ENCODE data around the gene ZNF770. TPM values are rescaled to one million over a fixed set of nuclear protein-coding genes. Genes with fewer than 3 reads are reported as not detected.
A peak's percentile ranks its signal among the peaks of the same experiment; 100 is the strongest.
"Not testable (repeated sequence)": the region's sequence is repeated elsewhere in the genome, so short reads cannot be mapped to it uniquely, and the experiment has no call there.

Gene ZNF770
- total RNA-seq, 3 donors from 2014 or later, result 52.1 to 60.3 (median 57.6) TPM

DNA sequence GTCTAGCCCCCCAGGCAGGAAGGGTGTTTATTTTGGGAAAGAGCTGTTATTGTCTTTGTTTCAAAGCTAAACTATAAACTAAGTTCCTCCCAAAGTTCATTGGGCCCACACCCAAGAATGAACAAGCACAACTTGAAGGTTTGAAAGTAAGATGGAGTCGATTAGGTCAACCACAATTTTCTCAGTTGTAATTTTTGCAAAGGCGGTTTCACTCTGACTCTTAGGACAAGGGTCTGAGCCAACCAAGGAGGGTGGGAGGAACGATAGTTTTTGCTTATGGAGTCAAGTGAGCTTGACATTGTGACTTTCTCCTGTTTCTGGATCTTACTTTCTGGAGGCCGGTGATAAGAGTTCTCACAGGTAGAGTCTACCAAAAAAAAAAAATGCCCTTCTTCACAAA lies 5.8 kb upstream of the ZNF770 start:
- ATAC-seq, result peak; percentile 82 to 87
- no peaks in the 10 kb centered on the region for H3K9me3 Mint-ChIP-seq
- no peaks in the 10 kb centered on the region for H3K36me3 Mint-ChIP-seq (ENCODE audit: insufficient read depth)
- peaks cover 13% of the 10 kb centered on the region for H3K27me3 Mint-ChIP-seq (ENCODE audit: low read depth)
- peaks cover 19% of the 10 kb centered on the region for H3K4me1 Mint-ChIP-seq (ENCODE audit: low read depth)
- peak overlapping the region; percentile 19 for H3K4me3 Mint-ChIP-seq
- DNase-seq, result no peak

DNA sequence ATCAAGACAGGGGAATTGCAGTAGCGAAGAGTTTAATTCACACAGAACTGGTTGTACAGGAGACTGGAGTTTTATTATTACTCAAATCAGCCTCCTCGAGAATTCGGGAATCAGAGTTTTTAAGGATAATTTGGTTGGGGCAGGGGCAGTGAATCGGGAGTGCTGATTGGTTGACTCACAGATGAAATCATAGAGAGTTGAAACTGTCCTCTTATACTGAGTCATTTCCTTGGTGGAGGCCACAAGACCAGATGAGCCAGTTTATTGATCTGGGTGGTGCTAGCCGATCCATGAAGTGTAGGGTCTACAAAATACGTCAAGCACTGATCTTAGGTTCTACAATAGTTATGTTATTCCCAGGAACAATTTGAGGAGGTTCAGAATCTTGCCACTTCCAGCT lies 5.3 kb upstream of the ZNF770 start:
- ATAC-seq, result peak; percentile 41 to 46
- H3K36me3 Mint-ChIP-seq (ENCODE audit: insufficient read depth), result no peaks in the 10 kb centered on the region
- no peaks in the 10 kb centered on the region for H3K9me3 Mint-ChIP-seq
- DNase-seq, result no peak
- peak overlapping the region; percentile 19 for H3K4me3 Mint-ChIP-seq
- peaks cover 13% of the 10 kb centered on the region for H3K27me3 Mint-ChIP-seq (ENCODE audit: low read depth)
- H3K4me1 Mint-ChIP-seq (ENCODE audit: low read depth), result peaks cover 19% of the 10 kb centered on the region

DNA sequence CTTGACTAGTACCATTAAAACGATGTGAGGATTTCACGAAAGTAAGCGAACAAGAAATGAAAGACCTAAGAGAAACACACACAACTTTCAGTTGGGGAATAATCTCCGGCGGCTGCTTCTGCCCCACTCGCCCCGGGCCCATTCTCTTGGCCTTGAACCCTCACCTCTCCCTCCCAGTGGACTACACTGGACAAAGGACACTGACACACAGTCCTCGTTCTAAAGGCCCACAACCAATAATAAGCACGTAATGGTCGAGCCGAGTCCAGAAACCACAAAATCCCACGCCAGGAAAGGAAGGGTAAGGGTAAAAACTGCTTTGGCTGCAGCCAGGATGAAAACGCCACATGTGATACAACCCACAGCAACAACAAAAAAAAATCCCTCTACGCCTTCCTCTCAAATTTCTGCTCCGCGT lies 469 bp downstream of the ZNF770 start:
- Mint-ChIP-seq H3K27me3 (ENCODE audit: low read depth) (no peaks in the 10 kb centered on the region), H3K9me3 (no peaks in the 10 kb centered on the region), H3K36me3 (ENCODE audit: insufficient read depth) (peaks cover 12% of the 10 kb centered on the region), H3K4me3 (peak overlapping the region; percentile 95), H3K4me1 (ENCODE audit: low read depth) (peaks cover 29% of the 10 kb centered on the region)
- DNase-seq (no peak), ATAC-seq (no peak)

DNA sequence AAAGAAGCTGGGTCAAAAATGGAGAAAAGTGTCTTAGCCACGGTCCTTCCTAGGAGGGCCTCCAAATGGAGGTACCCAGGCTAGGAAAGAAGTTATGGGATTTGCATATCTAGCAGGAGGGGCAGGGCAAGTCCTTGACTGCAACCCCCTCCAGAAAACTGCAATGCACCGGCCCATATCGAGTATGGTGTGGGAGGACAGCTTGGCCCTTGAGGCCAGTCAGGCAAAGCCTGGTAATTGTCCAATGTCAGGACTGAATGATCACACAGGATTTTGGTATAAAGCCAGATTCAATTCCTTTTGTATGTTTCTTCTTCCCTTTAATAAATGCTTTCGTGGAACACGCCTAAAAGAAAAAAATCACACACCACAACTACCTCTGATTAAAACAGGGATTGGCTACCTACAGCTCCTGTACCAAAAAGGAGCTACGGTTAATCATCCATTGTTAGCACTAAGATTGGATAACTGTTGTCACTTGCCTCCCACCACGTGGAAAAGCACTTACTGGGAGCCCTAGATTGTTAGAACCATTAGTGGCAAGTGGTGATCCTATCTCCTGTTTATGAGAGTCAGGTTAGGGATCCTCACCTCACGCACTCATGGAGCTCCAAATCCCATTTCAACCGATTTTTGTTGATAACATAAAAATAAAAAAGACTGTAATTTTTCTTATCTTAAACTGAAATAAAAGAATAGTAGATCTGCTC lies 1.2 kb downstream of the ZNF770 start:
- ATAC-seq (no peak), DNase-seq (no peak)
- Mint-ChIP-seq H3K9me3 (no peaks in the 10 kb centered on the region), H3K4me1 (ENCODE audit: low read depth) (peaks cover 29% of the 10 kb centered on the region), H3K36me3 (ENCODE audit: insufficient read depth) (peaks cover 19% of the 10 kb centered on the region), H3K4me3 (peak overlapping the region; percentile 95), H3K27me3 (ENCODE audit: low read depth) (no peaks in the 10 kb centered on the region)

DNA sequence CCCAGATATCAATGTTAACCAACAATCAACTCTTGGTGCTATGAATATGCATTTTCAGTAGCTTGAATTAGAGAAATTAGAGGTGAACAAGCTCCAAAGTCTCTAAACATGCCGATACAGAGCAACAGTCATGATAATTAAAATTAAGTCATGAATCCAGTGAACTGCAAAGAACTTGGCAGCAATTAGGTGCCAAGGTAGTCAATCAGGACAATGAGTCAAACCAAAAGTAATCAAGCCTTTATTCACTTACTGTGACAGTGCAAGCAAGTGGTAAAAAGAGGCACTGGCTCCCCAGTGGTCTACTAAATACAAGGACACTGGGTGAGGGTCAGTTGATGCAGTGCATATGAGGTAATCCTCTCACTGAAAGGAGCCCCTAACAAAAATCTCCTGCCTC lies 1.8 kb downstream of the ZNF770 start:
- H3K27me3 Mint-ChIP-seq (ENCODE audit: low read depth), result no peaks in the 10 kb centered on the region
- peaks cover 29% of the 10 kb centered on the region for H3K4me1 Mint-ChIP-seq (ENCODE audit: low read depth)
- peaks cover 25% of the 10 kb centered on the region for H3K36me3 Mint-ChIP-seq (ENCODE audit: insufficient read depth)
- no peak for DNase-seq
- no peaks in the 10 kb centered on the region for H3K9me3 Mint-ChIP-seq
- peak overlapping the region; percentile 95 for H3K4me3 Mint-ChIP-seq
- ATAC-seq, result no peak

DNA sequence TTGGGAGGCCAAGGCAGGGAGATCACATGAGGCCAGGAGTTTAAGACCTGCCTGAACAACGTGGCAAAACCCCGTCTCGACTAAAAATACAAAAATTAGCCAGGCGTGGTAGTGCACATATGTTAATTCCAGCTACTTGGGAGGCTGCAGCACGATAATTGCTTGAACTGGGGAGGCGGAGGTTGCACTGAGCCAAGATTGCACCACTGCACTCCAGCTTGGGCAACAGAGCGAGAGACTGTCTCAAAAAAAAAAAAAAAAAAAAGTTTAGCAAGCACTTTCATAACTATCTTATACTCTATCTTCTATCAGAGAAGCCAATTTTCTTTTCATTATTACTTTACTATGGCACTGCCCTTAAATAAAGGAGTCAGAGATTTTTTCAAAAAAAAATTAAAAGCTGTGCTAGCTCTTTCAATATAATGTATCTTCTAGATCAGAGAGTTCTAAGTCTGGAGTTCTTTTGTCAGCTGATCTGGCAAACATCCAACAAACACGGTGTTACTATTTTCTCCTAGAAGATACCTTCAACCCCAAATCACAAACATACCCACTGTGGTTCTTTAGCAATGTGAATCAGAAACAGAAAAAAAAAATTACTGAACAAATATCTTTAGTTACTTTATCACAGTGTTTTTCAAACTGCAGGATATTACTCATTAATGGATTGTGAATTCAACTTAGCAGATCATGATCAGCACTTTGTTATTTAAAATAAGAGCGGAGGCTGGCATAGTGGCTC lies 3.0 kb downstream of the ZNF770 start:
- DNase-seq (no peak), ATAC-seq (no peak)
- peaks cover 29% of the 10 kb centered on the region for H3K4me1 Mint-ChIP-seq (ENCODE audit: low read depth)

DNA sequence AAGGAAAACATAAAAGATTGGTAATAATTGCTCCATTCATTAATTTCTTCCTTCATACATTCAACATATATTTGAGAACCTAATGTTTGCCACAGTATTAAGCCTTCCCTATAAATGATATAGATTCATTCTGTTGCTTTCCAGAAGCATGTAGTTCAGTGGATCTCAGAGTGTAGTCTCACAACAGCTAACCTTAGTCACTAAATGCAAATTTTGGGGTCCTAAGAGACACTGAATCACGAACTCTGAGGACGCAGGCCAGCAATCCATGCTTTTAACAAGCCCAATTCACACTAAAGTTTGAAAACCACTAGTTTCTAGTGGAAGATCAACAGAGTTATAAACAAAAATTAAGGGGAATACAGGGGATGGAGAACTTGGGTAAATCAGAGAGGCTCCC lies 11.3 kb downstream of the ZNF770 start:
- DNase-seq (no peak), ATAC-seq (no peak)
- peaks cover 13% of the 10 kb centered on the region for H3K36me3 Mint-ChIP-seq (ENCODE audit: insufficient read depth)
- H3K9me3 Mint-ChIP-seq, result no peaks in the 10 kb centered on the region
- H3K27me3 Mint-ChIP-seq (ENCODE audit: low read depth), result no peaks in the 10 kb centered on the region
- no peak overlapping the region for H3K4me3 Mint-ChIP-seq
- no peaks in the 10 kb centered on the region for H3K4me1 Mint-ChIP-seq (ENCODE audit: low read depth)

More for the DNA sequence above, 3.0 kb downstream of the ZNF770 start:
- Mint-ChIP-seq H3K9me3 (no peaks in the 10 kb centered on the region), H3K36me3 (ENCODE audit: insufficient read depth) (peaks cover 28% of the 10 kb centered on the region), H3K27me3 (ENCODE audit: low read depth) (no peaks in the 10 kb centered on the region), H3K4me3 (peak overlapping the region; percentile 71)

DNA sequence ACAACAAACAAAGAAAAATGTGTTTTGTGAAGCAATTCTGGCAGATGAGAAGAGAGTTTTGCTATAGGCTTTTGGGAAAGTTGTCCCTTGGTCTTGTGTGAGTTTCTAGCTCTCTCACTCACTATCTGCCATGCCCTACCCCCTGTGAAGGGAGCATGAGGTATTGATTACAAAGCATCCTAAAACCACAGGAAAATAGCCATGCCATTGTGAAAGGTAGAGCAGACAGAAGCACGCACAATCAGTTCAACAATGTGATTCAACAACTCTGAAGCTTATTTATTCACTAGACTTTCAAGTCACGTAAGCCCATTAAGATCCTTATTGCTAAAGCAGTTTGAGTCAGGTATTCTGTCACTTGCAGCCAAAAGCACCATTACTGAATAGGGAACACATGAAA lies 12.0 kb downstream of the ZNF770 start:
- Mint-ChIP-seq H3K36me3 (ENCODE audit: insufficient read depth) (peaks cover 7% of the 10 kb centered on the region), H3K4me3 (no peak overlapping the region), H3K27me3 (ENCODE audit: low read depth) (no peaks in the 10 kb centered on the region), H3K9me3 (no peaks in the 10 kb centered on the region), H3K4me1 (ENCODE audit: low read depth) (no peaks in the 10 kb centered on the region)
- ATAC-seq (no peak), DNase-seq (no peak)

DNA sequence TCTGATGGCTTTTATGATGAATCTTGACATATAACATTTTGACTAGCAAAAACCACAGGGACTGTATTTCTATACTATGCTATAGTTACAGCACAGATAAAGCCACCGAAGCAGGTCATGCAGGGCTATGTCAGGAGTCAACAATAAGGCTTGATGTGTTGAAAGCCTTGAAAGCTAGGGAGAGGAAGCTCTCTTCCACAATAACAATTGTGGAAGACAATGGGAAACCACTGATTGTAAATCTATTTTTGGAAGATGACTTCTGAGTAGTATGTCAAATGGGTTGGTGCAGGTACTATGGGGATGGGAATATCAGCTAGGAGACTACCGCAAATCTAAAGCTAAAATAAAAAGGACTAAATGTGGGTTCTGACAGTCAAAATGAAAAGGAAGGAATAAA lies 14.6 kb downstream of the ZNF770 start:
- Mint-ChIP-seq H3K27me3 (ENCODE audit: low read depth) (no peaks in the 10 kb centered on the region), H3K36me3 (ENCODE audit: insufficient read depth) (peaks cover 8% of the 10 kb centered on the region), H3K4me3 (no peak overlapping the region), H3K4me1 (ENCODE audit: low read depth) (peaks cover 8% of the 10 kb centered on the region), H3K9me3 (no peaks in the 10 kb centered on the region)
- ATAC-seq (no peak), DNase-seq (no peak)

DNA sequence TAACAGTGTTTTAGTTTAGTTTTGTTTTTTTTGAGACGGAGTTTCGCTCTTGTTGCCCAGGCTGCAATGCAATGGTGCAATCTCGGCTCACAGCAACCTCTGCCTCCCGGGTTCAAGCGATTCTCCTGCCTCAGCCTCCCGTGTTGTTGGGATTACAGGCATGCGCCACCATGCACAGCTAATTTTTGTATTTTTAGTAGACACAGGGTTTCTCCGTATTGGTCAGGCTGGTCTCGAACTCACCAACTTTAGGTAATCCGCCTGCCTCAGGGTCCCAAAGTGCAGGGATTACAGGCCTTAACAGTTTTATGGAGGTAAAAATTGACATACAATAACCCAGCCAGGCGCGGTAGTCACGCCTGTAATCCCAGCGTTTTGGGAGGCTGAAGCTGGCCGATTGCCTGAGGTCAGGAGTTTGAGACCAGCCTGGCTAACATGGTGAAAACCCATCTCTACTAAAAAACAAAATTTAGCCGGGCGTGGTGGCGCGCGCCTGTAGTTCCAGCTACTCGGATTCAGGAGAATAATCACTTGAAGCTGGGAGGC lies 17.9 kb downstream of the ZNF770 start:
- peak overlapping the region; percentile 100 for H3K4me3 Mint-ChIP-seq
- not testable (repeated sequence) for DNase-seq; ATAC-seq; H3K9me3 Mint-ChIP-seq; H3K27me3 Mint-ChIP-seq (ENCODE audit: low read depth)
- peaks cover 17% of the 10 kb centered on the region for H3K36me3 Mint-ChIP-seq (ENCODE audit: insufficient read depth)
- H3K4me1 Mint-ChIP-seq (ENCODE audit: low read depth), result peaks cover 34% of the 10 kb centered on the region

DNA sequence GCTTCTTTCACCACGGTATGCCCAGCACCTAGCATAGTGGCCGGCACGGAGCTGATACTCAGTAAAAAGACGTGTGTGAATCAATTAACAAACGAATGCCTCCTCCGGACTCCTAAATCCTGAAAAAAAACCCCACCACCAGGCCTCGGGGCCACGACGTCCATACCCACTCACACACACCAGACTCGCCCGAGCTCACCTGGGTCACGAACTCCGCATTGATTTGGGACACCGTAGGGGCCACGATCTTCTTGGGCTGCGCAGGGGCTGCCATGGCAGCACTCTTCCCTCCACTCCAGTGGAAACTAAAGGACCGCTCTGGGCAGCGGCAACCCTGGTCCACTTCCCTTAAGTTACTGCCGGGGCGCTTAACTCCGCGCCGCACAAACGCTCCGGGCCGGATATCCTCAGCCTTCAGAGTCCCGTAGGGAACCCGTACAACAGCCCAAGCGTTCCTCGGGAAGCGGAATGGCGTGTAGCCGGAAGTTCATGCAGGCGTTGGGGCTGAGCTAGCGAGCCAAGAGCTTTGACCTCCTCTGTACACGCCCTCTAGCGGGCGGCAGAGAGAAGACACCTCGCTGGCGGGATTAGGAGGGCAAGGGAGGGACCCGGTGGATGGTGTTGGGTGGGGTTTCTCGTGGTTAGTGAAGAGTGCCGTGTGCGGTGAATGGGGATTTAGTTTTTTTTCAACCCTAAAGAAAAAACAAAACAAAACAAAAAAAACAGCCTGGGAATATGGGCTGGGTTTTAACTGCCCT lies 18.6 kb downstream of the ZNF770 start, which contains the start of gene AQR:
Gene AQR (minus strand): TSS at position 403 of the 758 bp plus-strand sequence. CDS start 129 bp downstream, at position 274.
- H3K4me1 Mint-ChIP-seq (ENCODE audit: low read depth), result peaks cover 36% of the 10 kb centered on the region
- H3K36me3 Mint-ChIP-seq (ENCODE audit: insufficient read depth), result peaks cover 18% of the 10 kb centered on the region
- ATAC-seq, result peak; percentile 99
- H3K9me3 Mint-ChIP-seq, result no peaks in the 10 kb centered on the region
- peak; percentile 85 for DNase-seq
- H3K4me3 Mint-ChIP-seq, result peak within 1 kb of the TSS; percentile 100
- no peaks in the 10 kb centered on the region for H3K27me3 Mint-ChIP-seq (ENCODE audit: low read depth)

DNA sequence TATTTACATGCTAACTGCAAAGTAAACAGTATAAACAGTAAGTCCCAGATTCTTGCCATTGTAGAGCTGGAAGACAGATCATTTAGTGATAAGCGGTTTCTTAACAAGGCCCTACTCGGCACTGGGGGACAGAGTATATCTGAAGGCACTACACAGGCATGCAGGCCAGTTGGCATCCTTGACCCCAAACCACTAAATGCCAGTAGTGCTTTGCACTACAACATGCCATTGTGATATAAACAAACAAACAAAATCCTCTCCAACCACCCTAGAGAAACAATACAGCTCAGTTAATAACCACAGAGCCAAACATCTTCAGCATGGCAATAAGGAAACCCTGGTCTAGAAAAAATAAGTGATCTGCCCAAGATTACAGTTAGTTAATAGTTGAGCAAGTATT lies 23.8 kb downstream of the ZNF770 start:
- Mint-ChIP-seq H3K9me3 (no peaks in the 10 kb centered on the region), H3K4me3 (no peak overlapping the region), H3K4me1 (ENCODE audit: low read depth) (peaks cover 45% of the 10 kb centered on the region), H3K27me3 (ENCODE audit: low read depth) (no peaks in the 10 kb centered on the region), H3K36me3 (ENCODE audit: insufficient read depth) (peaks cover 31% of the 10 kb centered on the region)
- no peak for DNase-seq
- no peak for ATAC-seq

DNA sequence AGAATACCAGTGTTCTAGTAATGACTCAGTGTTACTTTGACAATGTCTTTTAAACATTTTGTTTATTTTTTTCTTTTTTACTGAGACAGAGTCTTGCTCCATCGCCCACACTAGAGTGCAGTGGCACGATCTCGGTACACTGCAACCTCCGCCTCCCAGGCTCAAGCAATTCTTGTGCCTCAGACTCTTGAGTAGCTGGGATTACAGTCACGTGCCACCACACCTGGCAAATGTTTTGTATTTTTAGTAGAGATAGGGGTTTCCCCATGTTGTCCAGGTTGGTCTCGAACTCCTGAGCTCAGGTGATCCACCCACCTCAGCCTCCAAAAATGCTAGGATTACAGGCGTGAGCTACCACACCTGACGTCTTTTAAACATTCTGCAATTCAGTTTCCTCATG lies 34.2 kb downstream of the ZNF770 start:
- no peak for DNase-seq
- Mint-ChIP-seq H3K27me3 (ENCODE audit: low read depth) (no peaks in the 10 kb centered on the region), H3K4me3 (no peak overlapping the region), H3K36me3 (ENCODE audit: insufficient read depth) (peaks cover 22% of the 10 kb centered on the region), H3K9me3 (no peaks in the 10 kb centered on the region), H3K4me1 (ENCODE audit: low read depth) (peaks cover 7% of the 10 kb centered on the region)
- no peak for ATAC-seq

DNA sequence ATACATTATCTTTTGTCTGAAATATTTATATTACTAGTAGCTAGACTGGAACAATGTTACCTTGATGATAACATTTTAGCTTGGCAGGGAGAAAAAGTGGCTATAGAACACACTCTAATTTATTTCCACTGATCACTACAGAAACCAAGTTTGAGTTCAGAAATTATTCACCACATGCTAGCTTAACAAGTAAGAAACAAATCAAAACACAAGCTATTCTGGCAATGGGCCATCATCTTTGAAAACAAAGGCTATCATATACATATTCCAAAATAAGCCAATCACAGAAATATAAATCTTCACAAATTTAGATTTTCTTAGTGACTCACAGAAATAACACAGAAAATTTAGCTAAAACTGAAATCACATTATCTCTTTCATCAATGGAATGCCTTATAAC lies 35.6 kb downstream of the ZNF770 start:
- H3K4me1 Mint-ChIP-seq (ENCODE audit: low read depth), result peaks cover 5% of the 10 kb centered on the region
- no peaks in the 10 kb centered on the region for H3K27me3 Mint-ChIP-seq (ENCODE audit: low read depth)
- DNase-seq, result no peak
- no peaks in the 10 kb centered on the region for H3K9me3 Mint-ChIP-seq
- no peak overlapping the region for H3K4me3 Mint-ChIP-seq
- no peak for ATAC-seq
- H3K36me3 Mint-ChIP-seq (ENCODE audit: insufficient read depth), result peaks cover 21% of the 10 kb centered on the region

Measured in activated T-cell treated with anti-CD3 and anti-CD28 coated beads, Interleukin-2, amount 50 U/mL, for 4 hours (primary cell).